ENCODE measurements around the gene GPER1.
"Not testable (repeated sequence)": the region's sequence is repeated elsewhere in the genome, so short reads cannot be mapped to it uniquely, and the experiment has no call there.

Gene GPER1

DNA sequence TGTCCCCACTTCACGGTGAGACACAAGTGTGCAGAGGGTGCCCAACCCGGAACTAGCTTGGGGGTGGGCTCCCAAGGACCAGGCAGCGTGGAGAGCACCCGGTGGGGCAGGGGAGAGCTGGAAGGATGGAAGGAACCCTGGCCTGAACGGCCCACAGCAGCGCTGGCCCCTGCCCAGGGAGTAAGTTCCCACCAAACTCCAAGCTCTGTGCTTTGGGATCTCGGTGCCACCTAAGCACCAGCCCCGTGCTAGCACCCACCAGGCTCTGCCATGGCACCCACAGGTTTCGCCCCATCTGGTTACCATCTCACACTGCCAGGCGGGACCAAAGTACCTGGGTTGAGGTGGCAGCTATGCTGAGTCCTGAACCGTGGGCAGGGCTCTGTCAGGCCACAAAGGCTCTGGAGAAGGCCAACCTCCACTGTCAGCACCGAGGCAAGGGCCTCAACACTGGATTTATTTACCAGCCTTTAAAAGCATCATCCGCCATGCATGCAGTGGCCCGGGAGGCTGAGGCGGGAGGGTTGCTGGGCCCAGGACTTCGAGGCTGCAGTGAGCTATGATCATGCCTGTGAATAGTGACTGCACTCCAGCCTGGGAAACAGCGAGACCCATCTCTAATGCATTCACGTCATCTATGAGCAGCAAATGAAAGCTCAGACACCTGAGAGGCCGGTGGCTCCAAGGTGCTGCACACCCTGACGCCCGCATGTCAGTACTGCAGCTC is 16.0 kb downstream of the GPER1 start:
- DNase-seq (ENCODE audit: low read depth in 2 of 2): no peak

DNA sequence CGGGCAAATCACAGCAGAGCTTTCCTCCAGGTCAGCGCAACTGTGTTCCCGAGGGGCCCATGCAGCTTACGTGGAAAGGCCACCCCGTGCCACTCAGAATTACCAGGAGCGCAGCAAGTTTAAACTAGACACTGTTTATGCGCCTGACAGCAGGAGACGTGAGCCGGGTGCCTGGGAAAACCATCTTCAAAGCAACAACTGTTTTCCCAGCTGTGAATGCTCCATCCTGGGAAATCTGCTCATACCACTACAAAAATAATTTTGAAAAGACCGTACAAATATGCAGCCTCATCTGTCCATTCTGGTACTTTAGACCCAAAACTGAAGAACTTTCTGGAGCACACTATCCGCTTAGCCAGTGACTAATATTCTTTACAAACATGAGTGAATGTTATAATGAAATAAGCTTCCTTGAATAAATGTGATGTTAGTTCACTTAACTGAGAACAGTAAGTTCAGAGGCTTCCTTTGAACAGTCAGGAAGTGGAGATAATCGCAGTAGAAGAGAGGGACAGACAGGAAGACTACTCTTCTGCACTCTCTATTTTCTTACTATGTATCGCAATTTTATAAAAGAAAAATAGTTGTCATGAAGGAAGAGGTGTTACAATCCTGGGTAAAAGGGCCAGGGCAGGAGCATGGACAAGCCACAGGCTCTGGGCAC is 16.7 kb downstream of the GPER1 start:
- DNase-seq (ENCODE audit: low read depth in 2 of 2): no peak

- DNase-seq (ENCODE audit: low read depth in 2 of 2): no peak
Measured at GRCh38 chr7:1105189-1105588, 17.3 kb downstream of the GPER1 start.

DNA sequence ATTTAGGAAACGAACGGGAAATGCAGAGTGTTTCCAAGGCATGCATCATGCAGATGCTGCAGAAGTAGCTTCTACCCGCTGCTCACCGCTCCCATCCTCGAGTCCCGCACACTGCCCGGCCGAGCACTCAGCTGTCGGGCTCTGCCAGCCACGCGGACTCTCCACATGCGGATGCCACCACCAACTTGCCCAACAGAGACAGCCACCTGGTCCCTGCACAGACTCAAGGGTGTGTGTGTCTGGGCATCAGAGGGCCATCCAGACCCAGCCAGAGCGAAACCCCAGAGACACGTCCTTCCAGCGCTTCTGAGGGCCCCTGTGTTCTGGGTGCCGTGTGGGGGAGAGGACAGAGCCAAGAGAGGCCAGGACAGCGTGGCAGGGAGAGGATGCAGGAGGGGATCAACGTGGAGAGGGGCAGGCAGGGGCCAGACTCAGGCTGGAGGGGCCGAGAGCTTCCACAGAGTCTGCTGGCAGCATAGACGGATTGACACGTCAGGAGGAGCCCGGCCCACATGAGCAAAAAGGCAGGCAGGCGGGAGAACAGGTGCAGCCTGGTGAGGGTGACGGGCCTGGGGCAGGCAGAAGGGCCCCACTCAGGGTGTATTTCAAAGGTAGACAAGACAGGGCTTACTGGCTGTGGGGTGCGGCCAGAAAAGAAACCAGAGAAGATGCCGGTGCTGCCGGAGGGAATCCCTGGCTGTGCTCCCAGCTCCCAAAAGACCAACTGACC is 18.3 kb downstream of the GPER1 start:
- DNase-seq (ENCODE audit: low read depth in 2 of 2): no peak

- no peak for DNase-seq (ENCODE audit: low read depth in 2 of 2)
Measured at GRCh38 chr7:1106793-1107421, 19.0 kb downstream of the GPER1 start.

DNA sequence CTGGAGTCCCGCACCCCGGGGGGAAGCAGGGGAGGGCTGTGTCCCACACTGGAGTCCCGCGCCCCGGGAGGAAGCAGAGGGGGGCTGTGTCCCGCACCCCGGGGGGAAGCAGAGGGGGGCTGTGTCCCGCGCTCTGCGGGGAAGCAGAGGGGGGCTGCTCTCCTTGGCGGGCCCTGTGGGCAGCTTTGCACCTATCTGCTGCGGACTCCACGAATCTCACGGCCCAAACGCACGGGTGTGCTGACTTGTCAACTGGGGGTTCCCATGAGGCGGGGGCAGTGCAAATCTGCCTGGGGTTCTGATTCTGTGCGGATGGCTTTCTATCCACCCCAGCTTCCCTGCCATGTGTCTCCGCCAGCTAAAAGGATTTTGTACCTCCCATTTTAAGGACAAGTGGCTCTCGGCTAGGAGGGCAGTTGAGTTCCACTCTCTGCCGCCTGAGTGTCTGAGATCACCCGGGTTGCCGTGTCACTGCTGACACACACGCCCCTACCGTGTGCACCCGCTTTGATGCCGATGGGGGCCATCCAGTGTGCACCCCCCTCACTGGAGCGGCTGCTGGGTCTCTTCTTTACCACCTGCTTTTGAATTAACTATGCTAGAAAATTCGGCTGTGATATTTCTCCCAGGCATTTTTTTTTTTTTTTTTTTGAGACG is 20.5 kb downstream of the GPER1 start:
- DNase-seq (ENCODE audit: low read depth in 2 of 2): no peak

- DNase-seq (ENCODE audit: low read depth in 2 of 2): no peak
Measured at GRCh38 chr7:1109581-1110310, 21.8 kb downstream of the GPER1 start.

DNA sequence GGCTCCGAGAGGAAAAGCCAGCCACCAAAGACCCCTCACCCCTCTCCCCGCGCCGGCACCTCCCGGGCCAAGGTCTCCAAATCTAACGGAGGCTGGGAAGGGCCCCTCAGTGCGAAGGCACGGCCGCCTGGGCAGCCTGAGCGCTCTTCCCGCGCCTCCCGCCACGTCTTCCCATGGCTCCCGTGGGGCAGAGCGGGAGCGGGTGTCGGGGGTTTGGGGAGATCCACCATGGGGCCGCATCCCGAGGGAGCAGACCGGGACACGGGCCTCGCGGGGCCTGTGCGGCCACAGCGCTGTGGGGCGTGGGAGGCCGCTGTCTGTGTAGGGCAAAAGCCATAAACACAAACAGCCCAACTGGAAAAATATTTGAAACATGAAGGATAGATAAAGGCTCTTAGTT is 22.4 kb downstream of the GPER1 start:
- no peak for DNase-seq (ENCODE audit: low read depth in 2 of 2)

DNA sequence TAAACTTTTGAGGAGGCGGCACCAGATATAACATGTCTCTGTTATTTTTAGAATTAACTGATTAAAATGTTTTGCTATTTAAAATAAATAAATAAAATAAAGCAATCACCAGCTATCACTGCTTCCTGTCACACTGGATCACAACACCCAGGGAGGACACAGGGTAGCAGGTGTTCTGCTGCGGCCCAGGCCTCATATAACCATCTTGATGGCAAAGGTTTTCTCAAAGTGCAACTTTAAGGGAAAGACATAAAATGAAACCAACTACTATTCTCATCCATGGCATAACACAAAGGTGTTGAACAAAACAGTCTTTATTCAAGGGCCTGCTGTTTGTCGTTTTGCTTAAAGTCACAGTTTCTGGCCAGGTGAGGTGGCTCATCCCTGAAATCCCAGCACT is 23.2 kb downstream of the GPER1 start:
- no peak for DNase-seq (ENCODE audit: low read depth in 2 of 2)

- no peak for DNase-seq (ENCODE audit: low read depth in 2 of 2)
Measured at GRCh38 chr7:1112109-1112508, 24.2 kb downstream of the GPER1 start.

- DNase-seq (ENCODE audit: low read depth in 2 of 2): no peak
Measured at GRCh38 chr7:1112625-1113547, 25.0 kb downstream of the GPER1 start.

DNA sequence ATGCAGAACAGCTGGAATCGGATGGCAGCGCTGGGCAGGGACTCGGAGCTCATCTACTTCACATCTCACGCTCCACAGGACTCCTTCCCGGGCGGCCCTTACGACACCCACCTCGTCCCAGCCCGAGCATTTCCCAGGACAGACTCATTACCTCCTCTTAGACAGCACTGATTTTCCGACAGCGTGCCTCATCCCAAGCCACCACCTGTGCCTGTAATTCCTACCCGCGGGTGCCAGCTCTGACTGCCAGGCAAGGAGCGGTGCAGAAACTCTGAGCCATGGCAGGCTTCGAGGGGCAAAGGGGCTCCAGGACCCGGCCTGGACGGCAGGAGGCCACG is 25.6 kb downstream of the GPER1 start:
- DNase-seq (ENCODE audit: low read depth in 2 of 2): no peak

DNA sequence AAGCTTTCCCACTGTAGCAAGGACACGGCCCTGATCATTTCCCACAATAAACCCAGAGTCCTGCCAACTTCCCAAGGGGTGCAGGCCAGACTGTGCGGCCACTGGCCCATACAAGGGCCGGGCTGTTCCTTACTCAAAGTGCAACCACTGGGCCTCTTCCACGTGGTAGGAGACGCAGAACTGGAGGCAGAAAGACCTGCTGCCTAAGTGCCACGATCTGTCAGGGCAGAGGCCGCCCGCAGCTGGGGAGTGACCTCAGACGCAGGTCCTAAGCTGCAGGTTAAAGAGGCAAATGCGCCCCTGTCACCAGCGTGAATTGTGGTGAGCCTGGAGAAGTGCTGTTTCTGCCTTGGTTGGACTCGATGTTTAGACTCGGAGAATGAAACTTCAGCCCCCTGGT is 26.2 kb downstream of the GPER1 start:
- no peak for DNase-seq (ENCODE audit: low read depth in 2 of 2)

DNA sequence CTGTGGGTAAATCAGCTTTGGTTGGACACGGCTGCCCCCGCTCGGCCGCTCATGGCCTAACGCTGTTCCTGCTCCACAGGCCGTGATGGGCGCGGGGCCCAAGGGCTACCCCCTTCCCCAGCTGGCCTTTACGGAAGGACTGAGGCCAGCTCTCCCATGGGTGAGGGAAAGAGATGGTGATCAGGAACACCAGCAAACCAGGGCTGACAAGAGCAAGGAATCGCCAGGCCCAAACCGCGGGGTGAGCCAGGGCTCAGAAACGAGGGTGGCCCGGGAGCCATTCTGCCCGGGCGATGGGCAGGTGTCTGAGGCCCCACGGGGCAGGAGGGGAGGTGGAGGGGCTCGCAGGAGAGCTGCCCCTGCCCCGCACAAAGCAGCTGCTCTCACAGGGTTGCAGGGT is 26.6 kb downstream of the GPER1 start:
- DNase-seq (ENCODE audit: low read depth in 2 of 2): no peak

DNA sequence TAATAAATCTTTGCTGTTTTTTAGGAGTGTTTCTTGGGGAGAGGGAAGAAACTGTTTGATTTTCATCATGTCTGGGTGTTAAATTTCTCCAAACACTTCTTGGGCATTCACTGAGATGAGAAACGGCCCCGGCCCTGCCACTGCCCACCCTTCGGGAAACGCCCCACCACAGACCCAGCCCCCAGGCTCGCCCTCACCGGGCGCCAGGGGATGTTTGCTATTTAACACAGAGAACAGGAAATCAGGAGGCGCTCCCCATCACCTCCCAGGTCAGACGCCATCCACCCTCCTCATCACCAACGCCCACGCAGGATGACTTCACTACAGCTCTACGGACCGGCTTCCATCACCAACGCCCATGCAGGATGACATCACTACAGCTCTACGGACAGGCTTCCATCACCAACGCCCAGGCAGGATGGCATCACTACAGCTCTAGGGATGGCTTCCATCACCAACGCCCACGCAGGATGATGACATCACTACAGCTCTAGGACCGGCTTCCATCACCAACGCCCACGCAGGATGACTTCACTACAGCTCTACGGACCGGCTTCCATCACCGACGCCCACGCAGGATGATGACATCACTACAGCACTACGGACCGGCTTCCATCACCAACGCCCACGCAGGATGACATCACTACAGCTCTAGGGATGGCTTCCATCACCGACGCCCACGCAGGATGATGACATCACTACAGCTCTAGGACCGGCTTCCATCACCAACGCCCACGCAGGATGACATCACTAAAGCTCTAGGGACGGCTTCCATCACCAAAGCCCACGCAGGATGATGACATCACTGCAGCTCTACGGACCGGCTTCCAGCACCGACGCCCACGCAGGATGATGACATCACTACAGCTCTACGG is 27.5 kb downstream of the GPER1 start:
- not testable (repeated sequence) for DNase-seq (ENCODE audit: low read depth in 2 of 2)

DNA sequence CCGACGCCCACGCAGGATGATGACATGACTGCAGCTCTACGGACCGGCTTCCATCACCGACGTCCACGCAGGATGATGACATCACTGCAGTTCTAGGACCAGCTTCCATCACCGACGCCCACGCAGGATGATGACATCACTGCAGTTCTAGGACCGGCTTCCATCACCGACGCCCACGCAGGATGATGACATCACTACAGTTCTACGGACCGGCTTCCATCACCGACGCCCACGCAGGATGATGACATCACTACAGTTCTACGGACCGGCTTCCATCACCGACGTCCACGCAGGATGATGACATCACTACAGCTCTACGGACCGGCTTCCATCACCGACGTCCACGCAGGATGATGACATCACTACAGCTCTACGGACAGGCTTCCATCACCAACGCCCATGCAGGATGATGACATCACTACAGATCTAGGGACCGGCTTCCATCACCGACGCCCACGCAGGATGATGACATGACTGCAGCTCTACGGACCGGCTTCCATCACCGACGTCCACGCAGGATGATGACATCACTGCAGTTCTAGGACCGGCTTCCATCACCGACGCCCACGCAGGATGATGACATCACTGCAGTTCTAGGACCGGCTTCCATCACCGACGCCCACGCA is 28.6 kb downstream of the GPER1 start:
- DNase-seq (ENCODE audit: low read depth in 2 of 2): not testable (repeated sequence)

- DNase-seq (ENCODE audit: low read depth in 2 of 2): no peak
Measured at GRCh38 chr7:1117321-1117928, 29.5 kb downstream of the GPER1 start.

DNA sequence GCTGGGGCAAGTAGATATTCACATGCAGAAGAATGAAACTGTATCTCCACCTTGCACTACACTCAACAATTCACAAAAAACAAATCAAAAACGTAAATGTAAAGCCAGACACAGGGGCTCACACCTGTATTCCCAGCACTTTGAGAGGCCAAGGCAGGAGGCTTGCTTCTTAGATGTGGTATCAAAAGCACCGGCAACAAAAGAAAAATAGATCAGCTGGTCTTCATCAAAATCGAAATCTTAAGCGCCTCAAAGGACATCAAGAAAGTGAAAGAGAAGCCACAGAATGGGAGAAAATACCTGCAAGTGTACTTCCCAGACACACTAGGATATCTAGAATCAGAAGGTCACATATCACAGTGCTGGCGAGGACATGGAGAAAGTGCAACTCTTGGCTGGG is 31.3 kb downstream of the GPER1 start:
- no peak for DNase-seq (ENCODE audit: low read depth in 2 of 2)

All from stimulated activated CD8-positive, alpha-beta memory T cell treated with anti-CD3 and anti-CD28 coated beads, Interleukin-15, amount 100 ng/mL, for 4 hours (primary cell).